Measurements from ENCODE around the gene GABRB3.

The GABRB3 gene

GRCh38 chr15:26767169-26767670 is 5.6 kb downstream of the GABRB3 start (continued):
- TF ChIP-seq TSHZ2 (CRISPR knock-in tag; IDR thresholded peaks at IDR 0.05): no peak
- no peak for TF ChIP-seq ZNF565 (CRISPR knock-in tag; conservative IDR thresholded peaks at IDR 0.05; ENCODE audit: low read depth)
- no peak for TF ChIP-seq TOX (CRISPR knock-in tag; IDR thresholded peaks at IDR 0.05; ENCODE audit: borderline replicate concordance)
- no peak for TF ChIP-seq ISL1 (CRISPR knock-in tag; IDR thresholded peaks at IDR 0.05)

GRCh38 chr15:26766262-26766661 is 6.6 kb downstream of the GABRB3 start:
- ATAC-seq: no peak
- TF ChIP-seq ARNTL (CRISPR knock-in tag; IDR thresholded peaks at IDR 0.05; ENCODE audit: borderline replicate concordance, low read depth): no peak
- no peak for TF ChIP-seq PPARA (CRISPR knock-in tag; IDR thresholded peaks at IDR 0.05; ENCODE audit: borderline replicate concordance)
- TF ChIP-seq ZNF565 (CRISPR knock-in tag; conservative IDR thresholded peaks at IDR 0.05; ENCODE audit: low read depth): no peak
- TF ChIP-seq RARB (CRISPR knock-in tag; IDR thresholded peaks at IDR 0.05): no peak
- TF ChIP-seq POU6F1 (CRISPR knock-in tag; IDR thresholded peaks at IDR 0.05; ENCODE audit: borderline replicate concordance, low read depth): no peak

- no peak for TF ChIP-seq ZFP3 (CRISPR knock-in tag; IDR thresholded peaks at IDR 0.05)
- TF ChIP-seq GLIS3 (CRISPR knock-in tag; IDR thresholded peaks at IDR 0.05): no peak
- TF ChIP-seq PATZ1 (CRISPR knock-in tag; IDR thresholded peaks at IDR 0.05; ENCODE audit: borderline replicate concordance): no peak
- no peak for ATAC-seq
Measured at GRCh38 chr15:26759986-26760385, 12.9 kb downstream of the GABRB3 start.

- TF ChIP-seq POU6F1 (CRISPR knock-in tag; IDR thresholded peaks at IDR 0.05; ENCODE audit: borderline replicate concordance, low read depth) (no peak), GLIS3 (CRISPR knock-in tag; IDR thresholded peaks at IDR 0.05) (no peak), ZC3H10 (CRISPR knock-in tag; IDR thresholded peaks at IDR 0.05) (no peak), OSR1 (CRISPR knock-in tag; IDR thresholded peaks at IDR 0.05) (no peak), ZNF8 (CRISPR knock-in tag; IDR thresholded peaks at IDR 0.05) (no peak)
- no peak for ATAC-seq
Measured at GRCh38 chr15:26758079-26758478, 14.8 kb downstream of the GABRB3 start.

GRCh38 chr15:26757141-26757540 is 15.7 kb downstream of the GABRB3 start:
- ATAC-seq: no peak
- no peak for TF ChIP-seq OSR1 (CRISPR knock-in tag; IDR thresholded peaks at IDR 0.05)
- no peak for TF ChIP-seq ARNTL (CRISPR knock-in tag; IDR thresholded peaks at IDR 0.05; ENCODE audit: borderline replicate concordance, low read depth)
- TF ChIP-seq TOX (CRISPR knock-in tag; IDR thresholded peaks at IDR 0.05; ENCODE audit: borderline replicate concordance): no peak
- no peak for TF ChIP-seq ISL1 (CRISPR knock-in tag; IDR thresholded peaks at IDR 0.05)
- no peak for TF ChIP-seq ESRRG (CRISPR knock-in tag; IDR thresholded peaks at IDR 0.05)
- no peak for TF ChIP-seq PPARA (CRISPR knock-in tag; IDR thresholded peaks at IDR 0.05; ENCODE audit: borderline replicate concordance)
- TF ChIP-seq ZFP3 (CRISPR knock-in tag; IDR thresholded peaks at IDR 0.05): no peak
- no peak for TF ChIP-seq CREB5 (CRISPR knock-in tag; IDR thresholded peaks at IDR 0.05; ENCODE audit: low read depth)
- no peak for TF ChIP-seq ZNF565 (CRISPR knock-in tag; conservative IDR thresholded peaks at IDR 0.05; ENCODE audit: low read depth)
- no peak for TF ChIP-seq SNAI2 (CRISPR knock-in tag; IDR thresholded peaks at IDR 0.05)
- no peak for TF ChIP-seq RARB (CRISPR knock-in tag; IDR thresholded peaks at IDR 0.05)
- TF ChIP-seq TSHZ2 (CRISPR knock-in tag; IDR thresholded peaks at IDR 0.05): no peak
- no peak for TF ChIP-seq BACH2 (CRISPR knock-in tag; IDR thresholded peaks at IDR 0.05; ENCODE audit: borderline replicate concordance)
- no peak for TF ChIP-seq CSRNP3 (CRISPR knock-in tag; IDR thresholded peaks at IDR 0.05)

Data from SK-N-SH treated with all-trans-retinoic acid at 6 μM for 48 hours (cell line).